Heart left ventricle (tissue), 16 donors: Measurements from ENCODE around the gene RARS2. TPM values are rescaled to one million over a fixed set of nuclear protein-coding genes. Genes with fewer than 3 reads are reported as not detected.

Source experiments
- ATAC-seq, 4 donors: fragments of 200-7000 bp; cut with Tn5 transposase; one replicate each; pipeline ENCODE4 v1.9.1; 2020 to 2022; ENCODE audit warnings: moderate library complexity in 4 of 4, mild to moderate bottlenecking in 3 of 4, moderate number of reproducible peaks in 1 of 4
- DNase-seq, 5 donors: peaks; one replicate each; pipeline ENCODE4 v3.0.0-alpha.2; 2020
- H3K27ac ChIP-seq, 12 donors: fragments of 200-600 bp; sonication (generic) in 4 of 12; one replicate each; pipeline versions ENCODE4 v1.5.0 to v1.8.0; 2016 to 2022; ENCODE audit warnings: mild to moderate bottlenecking in 2 of 12
- H3K27me3 ChIP-seq, 9 donors: fragments of 200-600 bp; sonication (generic) in 2 of 9; one replicate each; pipeline versions ENCODE4 v1.5.1 to v1.8.0; 2016 to 2022; ENCODE audit warnings: mild to moderate bottlenecking in 3 of 9
- H3K36me3 ChIP-seq, 9 donors: fragments of 200-600 bp; sonication (generic) in 2 of 9; one replicate each; pipeline versions ENCODE4 v1.5.0 to v1.8.0; 2018 to 2022; ENCODE audit warnings: mild to moderate bottlenecking in 2 of 9
- H3K4me1 ChIP-seq, 12 donors: fragments of 200-600 bp; sonication (generic) in 4 of 12; one replicate each; pipeline versions ENCODE4 v1.5.0 to v1.8.0; 2016 to 2022; ENCODE audit warnings: mild to moderate bottlenecking in 3 of 12
- H3K4me3 ChIP-seq, 12 donors: fragments of 200-600 bp; sonication (generic) in 4 of 12; one replicate each; pipeline versions ENCODE4 v1.5.0 to v1.8.0; 2017 to 2022; ENCODE audit warnings: mild to moderate bottlenecking in 9 of 12, moderate library complexity in 4 of 12
- H3K9me3 ChIP-seq, 12 donors: fragments of 200-600 bp; sonication (generic) in 4 of 12; one replicate each; pipeline versions ENCODE4 v1.5.0 to v1.8.0; 2016 to 2022; ENCODE audit warnings: mild to moderate bottlenecking in 1 of 12
- CTCF ChIP-seq, 12 donors: fragments of 200-600 bp; sonication (generic) in 4 of 12; IDR thresholded peaks; one replicate each; pipeline versions ENCODE4 v1.5.0 to v1.8.0; 2018 to 2022; ENCODE audit warnings: antibody characterized with exemption in 12 of 12, mild to moderate bottlenecking in 5 of 12
- POLR2A ChIP-seq, 2 donors: fragments of 450-650 bp; IDR thresholded peaks; one replicate each; pipeline ENCODE4 v1.6.1; 2017; ENCODE audit warnings: antibody characterized with exemption in 2 of 2, mild to moderate bottlenecking in 2 of 2, moderate library complexity in 2 of 2
- WGBS, 4 donors: extraction: QIAGEN DNeasy Blood & Tissue Kit in 2 of 4; methylation state at CpG; one replicate each; pipeline versions ENCODE4 v1.1.5 to v1.1.7; 2013 to 2018; 5-methylcytosine and 5-hydroxymethylcytosine counted together
- intact Hi-C, 10 donors: fragments of 100-400 bp; cut with DNase I; formaldehyde crosslinking; loops; one replicate each; pipeline versions ENCODE4 v1.11.1 to v1.14.2; 2022
- polyA plus RNA-seq, 2 donors: library from polyadenylated mRNA; stranded (reverse); fragments of 200-250 nt; gene quantifications; one replicate each; pipeline ENCODE4 v1.2.3, GENCODE V29; 2013
- total RNA-seq, 9 donors: library from RNA; depleted of rRNA in 2 of 9; stranded (reverse); fragments of >200 nt in 2 of 9; fragmentation: NEBNext Ultra II Directional in 3 of 9; extraction: Animal tissue kit (Norgen Biotek cat#: 25700) in 3 of 9; gene quantifications; one replicate each; pipeline versions ENCODE4 v1.1.0 to v1.2.4, GENCODE V29; 2016 to 2023
- donor health status: ischemic (EF 13 %, LVEDD 7.1; RV severe dilation, severe dysfunction).
- donor health status: healthy with polysubstance abuse.
- donor health status: DM: no; HTN: yes; CAD: no.
- donor health status: DM: no; HTN: no; CAD: no.
- donor health status: ischemic (EF 25% LVEDD 6.9; RV normal size, moderate dysfunction).
- donor health status: ischemic (EF 25% LVEDD 5.7; RV mildly dilated, moderate dysfunction).
- donor health status: healthy.
- donor health status: DM: yes; HTN: yes; CAD: no.
- donor health status: ischemic (EF 35%, LVEDD 5.7; RV mildly dilated, moderate dysfunction).
- donor health status: nonischemic (EF 11% LVEDD 7.7; RV severe dilation, severe dysfunction).
- donor health status: DM: yes; HTN: yes; CAD: no.
- donor health status: PGD.
- donor health status: ischemic (EF 29% LVEDD 5.4; RV normal size, mild dysfunction).
- donor health status: nonischemic (EF 23%, LVEDD 6.1; RV moderate dilation, normal function).

Gene RARS2
- total and polyA plus RNA-seq, 11 donors = 10.2 to 24.2 (median 20.3) TPM

GRCh38 chr6:87482366-87482765, 107.4 kb downstream of the RARS2 start:
- Histone ChIP-seq H3K27me3 (no peaks in the 10 kb centered on the region), H3K4me1 (peaks cover 0 to 15% (median 0%) of the 10 kb centered on the region in 12 donors), H3K9me3 (no peaks in the 10 kb centered on the region), H3K36me3 (peaks cover 0 to 20% (median 15%) of the 10 kb centered on the region in 9 donors), H3K27ac (no peak overlapping the region), H3K4me3 (no peak overlapping the region)
- ATAC-seq = no peak
- intact Hi-C loops = no loop called here
- WGBS, 4 donors = 73 to 88% (median 78%) methylated on average over 4 of the region's 4 CpGs
- TF ChIP-seq CTCF (IDR thresholded peaks at IDR 0.05) (no peak), POLR2A (IDR thresholded peaks at IDR 0.05) (no peak)
- no peak for DNase-seq

- Histone ChIP-seq H3K4me3 (no peak overlapping the region), H3K27me3 (no peaks in the 10 kb centered on the region), H3K4me1 (peaks cover 0 to 15% (median 0%) of the 10 kb centered on the region in 12 donors), H3K27ac (peak overlapping the region in 1 of 12 donors; percentile 42), H3K9me3 (no peaks in the 10 kb centered on the region), H3K36me3 (peaks cover 0 to 20% (median 16%) of the 10 kb centered on the region in 9 donors)
- intact Hi-C loops = no loop called here
- TF ChIP-seq POLR2A (IDR thresholded peaks at IDR 0.05) = no peak
- no peak for TF ChIP-seq CTCF (IDR thresholded peaks at IDR 0.05)
- DNase-seq = no peak
- no peak for ATAC-seq
- WGBS, 4 donors = 86 to 91% (median 89%) methylated on average over 3 of the region's 3 CpGs
Measured at GRCh38 chr6:87481931-87482330, 107.9 kb downstream of the RARS2 start.

GRCh38 chr6:87473419-87473903, 116.3 kb downstream of the RARS2 start:
- 0 to 2% (median 1%) methylated on average over 12 to 15 of the region's 15 CpGs for whole genome bisulfite sequencing, 4 donors
- DNase-seq = peak in 2 of 5 donors; percentile 57 to 67
- H3K27ac ChIP-seq = peak overlapping the region; percentile 78 to 96 (median 94)
- peaks cover 0 to 12% (median 8%) of the 10 kb centered on the region in 9 donors for H3K36me3 ChIP-seq
- ATAC-seq = peak; percentile 3 to 87 (median 41)
- H3K9me3 ChIP-seq = no peaks in the 10 kb centered on the region
- no peaks in the 10 kb centered on the region for H3K27me3 ChIP-seq
- TF ChIP-seq POLR2A (IDR thresholded peaks at IDR 0.05) (no peak), CTCF (IDR thresholded peaks at IDR 0.05) (no peak)
- intact Hi-C loops = loop anchor here in 8 of 10 donors (1.0 to 10.0 kb wide), 15 partner anchors 61 to 319 kb away; partner anchors contain the start of genes AKIRIN2 (in 3 of the 8), SMIM8 (in 3 of the 8), CFAP206 (in 2 of the 8) and ORC3 (in 2 of the 8)
- H3K4me3 ChIP-seq = peak overlapping the region; percentile 69 to 98 (median 86)
- peaks cover 0 to 20% (median 7%) of the 10 kb centered on the region in 12 donors for H3K4me1 ChIP-seq

GRCh38 chr6:87472525-87473418, 117.0 kb downstream of the RARS2 start, which contains the start of gene SLC35A1:
Gene SLC35A1, plus strand, starts transcription at chr6:87472974. Its CDS starts 30 bp downstream, at chr6:87473004.
- peaks cover 0 to 6% (median 3%) of the 10 kb centered on the region in 9 donors for H3K36me3 ChIP-seq
- 0 to 2% (median 1%) methylated on average over 27 to 70 of the region's 70 CpGs for WGBS, 4 donors
- H3K4me3 ChIP-seq = peak within 1 kb of the TSS; percentile 69 to 98 (median 86)
- DNase-seq (peak; percentile 87 to 95 (median 90)), ATAC-seq (peak; percentile 98 to 100 (median 98))
- intact Hi-C loops = loop anchor here in 8 of 10 donors (1.0 to 10.0 kb wide), 15 partner anchors 60 to 318 kb away; partner anchors contain the start of genes AKIRIN2 (in 3 of the 8), SMIM8 (in 3 of the 8), CFAP206 (in 2 of the 8) and ORC3 (in 2 of the 8)
- H3K27ac ChIP-seq = peak within 1 kb of the TSS; percentile 78 to 96 (median 94)
- TF ChIP-seq POLR2A (IDR thresholded peaks at IDR 0.05) (peak in 1 of 2 donors; percentile 68), CTCF (IDR thresholded peaks at IDR 0.05) (peak in 11 of 12 donors; percentile 13 to 45 (median 28))
- H3K4me1 ChIP-seq = peaks cover 0 to 20% (median 7%) of the 10 kb centered on the region in 12 donors
- H3K9me3 ChIP-seq = no peaks in the 10 kb centered on the region
- no peaks in the 10 kb centered on the region for H3K27me3 ChIP-seq
